ENCODE measurements around the gene C1GALT1. TPM values are rescaled to one million over a fixed set of nuclear protein-coding genes. Genes with fewer than 3 reads are reported as not detected.

Gene C1GALT1
- total and polyA plus RNA-seq, 9 of the 15 experiments (the other 6 are each of a cell fraction or from before 2014, with no cell fraction given) = 5.0 to 33.2 (median 24.1) TPM

GRCh38 chr7:7182156-7183060, at the start of gene C1GALT1 (continued):
- TF ChIP-seq ZBTB11 (CRISPR knock-in tag; IDR thresholded peaks at IDR 0.05) = peak in 1 of 3 experiments; percentile 3; a peak in 1 of 6 replicates
- no peak for TF ChIP-seq EZH2 (IDR thresholded peaks at IDR 0.05; ENCODE audit: borderline replicate concordance, low read depth, low read length)
- TF ChIP-seq STAT5A (IDR thresholded peaks at IDR 0.05; ENCODE audit: borderline replicate concordance, low read length) = no peak; the same call in 1 of the 2 replicates
- TF ChIP-seq NBN (IDR thresholded peaks at IDR 0.05; ENCODE audit: low read depth) = peak; percentile 74; the same call in 1 of the 2 replicates
- no peak for TF ChIP-seq SRSF3 (IDR thresholded peaks at IDR 0.05; ENCODE audit: insufficient read depth, low read length)
- peak; percentile 49 for TF ChIP-seq MYC (IDR thresholded peaks at IDR 0.05; ENCODE audit: low read depth, low read length)
- TF ChIP-seq MYC (CRISPR knock-in tag; IDR thresholded peaks at IDR 0.05; ENCODE audit: borderline replicate concordance, low read depth) = no peak; the same call in 1 of the 2 replicates
- peak; percentile 91 for TF ChIP-seq TAF1 (IDR thresholded peaks at IDR 0.05; ENCODE audit: control insufficient read depth, extremely low read depth, insufficient read depth, low read length, severe bottlenecking)
- TF ChIP-seq SMAD1 (IDR thresholded peaks at IDR 0.05; ENCODE audit: low read depth, low read length, partially characterized antibody) = peak; percentile 61
- peak; percentile 86 for TF ChIP-seq ZBTB7A (IDR thresholded peaks at IDR 0.05; ENCODE audit: borderline replicate concordance, control insufficient read depth, low read depth, low read length)
- peak; percentile 95 for TF ChIP-seq CEBPB (tag; IDR thresholded peaks at IDR 0.05)
- 0 out of 2 replicates have a peak, but pooled peaks have one; percentile 16 for TF ChIP-seq ZNF431 (CRISPR knock-in tag; IDR thresholded peaks at IDR 0.05)
- no peak for TF ChIP-seq NEUROD1 (IDR thresholded peaks at IDR 0.05; ENCODE audit: borderline replicate concordance, low read depth, low read length, partially characterized antibody)
- TF ChIP-seq NONO (IDR thresholded peaks at IDR 0.05; ENCODE audit: low read depth in 2 of 2, low read length in 1 of 2) = peak; percentile 41 to 70; a peak in 3 of 4 replicates
- TF ChIP-seq NRF1 (conservative IDR thresholded peaks at IDR 0.05 in 1 of 2, IDR thresholded peaks at IDR 0.05 in 1 of 2) = peak; percentile 78 to 81
- TF ChIP-seq DDX20 (tag; IDR thresholded peaks at IDR 0.05; ENCODE audit: low read depth) = no peak
- TF ChIP-seq TAF7 (tag; IDR thresholded peaks at IDR 0.05) = peak; percentile 70; the same call in 1 of the 2 replicates
- TF ChIP-seq ATF4 (CRISPR knock-in tag; IDR thresholded peaks at IDR 0.05) = no peak
- TF ChIP-seq FOXM1 (IDR thresholded peaks at IDR 0.05; ENCODE audit: low read depth) = peak; percentile 42; the same call in 1 of the 2 replicates
- TF ChIP-seq FOXM1 (CRISPR knock-in tag; IDR thresholded peaks at IDR 0.05; ENCODE audit: low read depth) = no peak
- TF ChIP-seq HMGN3 (IDR thresholded peaks at IDR 0.05; ENCODE audit: borderline replicate concordance, extremely low read depth, insufficient read length, low read depth, low read length) = peak; percentile 35
- TF ChIP-seq CREM (IDR thresholded peaks at IDR 0.05; ENCODE audit: low read depth) = peak; percentile 91
- TF ChIP-seq BHLHE40 (IDR thresholded peaks at IDR 0.05; ENCODE audit: low read length) = peak; percentile 83

All from K562 (cell line).